ENCODE data around the gene TNF.

Gene TNF

GRCh38 chr6:31573239-31574105, 1.9 kb upstream of the TNF start:
- no peak for DNase-seq

DNA sequence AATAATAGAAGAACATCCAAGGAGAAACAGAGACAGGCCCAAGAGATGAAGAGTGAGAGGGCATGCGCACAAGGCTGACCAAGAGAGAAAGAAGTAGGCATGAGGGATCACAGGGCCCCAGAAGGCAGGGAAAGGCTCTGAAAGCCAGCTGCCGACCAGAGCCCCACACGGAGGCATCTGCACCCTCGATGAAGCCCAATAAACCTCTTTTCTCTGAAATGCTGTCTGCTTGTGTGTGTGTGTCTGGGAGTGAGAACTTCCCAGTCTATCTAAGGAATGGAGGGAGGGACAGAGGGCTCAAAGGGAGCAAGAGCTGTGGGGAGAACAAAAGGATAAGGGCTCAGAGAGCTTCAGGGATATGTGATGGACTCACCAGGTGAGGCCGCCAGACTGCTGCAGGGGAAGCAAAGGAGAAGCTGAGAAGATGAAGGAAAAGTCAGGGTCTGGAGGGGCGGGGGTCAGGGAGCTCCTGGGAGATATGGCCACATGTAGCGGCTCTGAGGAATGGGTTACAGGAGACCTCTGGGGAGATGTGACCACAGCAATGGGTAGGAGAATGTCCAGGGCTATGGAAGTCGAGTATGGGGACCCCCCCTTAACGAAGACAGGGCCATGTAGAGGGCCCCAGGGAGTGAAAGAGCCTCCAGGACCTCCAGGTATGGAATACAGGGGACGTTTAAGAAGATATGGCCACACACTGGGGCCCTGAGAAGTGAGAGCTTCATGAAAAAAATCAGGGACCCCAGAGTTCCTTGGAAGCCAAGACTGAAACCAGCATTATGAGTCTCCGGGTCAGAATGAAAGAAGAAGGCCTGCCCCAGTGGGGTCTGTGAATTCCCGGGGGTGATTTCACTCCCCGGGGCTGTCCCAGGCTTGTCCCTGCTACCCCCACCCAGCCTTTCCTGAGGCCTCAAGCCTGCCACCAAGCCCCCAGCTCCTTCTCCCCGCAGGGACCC, 981 bp upstream of the TNF start:
- DNase-seq = no peak

DNA sequence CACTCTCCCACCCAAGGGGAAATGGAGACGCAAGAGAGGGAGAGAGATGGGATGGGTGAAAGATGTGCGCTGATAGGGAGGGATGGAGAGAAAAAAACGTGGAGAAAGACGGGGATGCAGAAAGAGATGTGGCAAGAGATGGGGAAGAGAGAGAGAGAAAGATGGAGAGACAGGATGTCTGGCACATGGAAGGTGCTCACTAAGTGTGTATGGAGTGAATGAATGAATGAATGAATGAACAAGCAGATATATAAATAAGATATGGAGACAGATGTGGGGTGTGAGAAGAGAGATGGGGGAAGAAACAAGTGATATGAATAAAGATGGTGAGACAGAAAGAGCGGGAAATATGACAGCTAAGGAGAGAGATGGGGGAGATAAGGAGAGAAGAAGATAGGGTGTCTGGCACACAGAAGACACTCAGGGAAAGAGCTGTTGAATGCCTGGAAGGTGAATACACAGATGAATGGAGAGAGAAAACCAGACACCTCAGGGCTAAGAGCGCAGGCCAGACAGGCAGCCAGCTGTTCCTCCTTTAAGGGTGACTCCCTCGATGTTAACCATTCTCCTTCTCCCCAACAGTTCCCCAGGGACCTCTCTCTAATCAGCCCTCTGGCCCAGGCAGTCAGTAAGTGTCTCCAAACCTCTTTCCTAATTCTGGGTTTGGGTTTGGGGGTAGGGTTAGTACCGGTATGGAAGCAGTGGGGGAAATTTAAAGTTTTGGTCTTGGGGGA, 754 bp downstream of the TNF start:
- no peak for DNase-seq

GRCh38 chr6:31576897-31577578, 1.7 kb downstream of the TNF start:
- peak; percentile 58 for DNase-seq

DNA sequence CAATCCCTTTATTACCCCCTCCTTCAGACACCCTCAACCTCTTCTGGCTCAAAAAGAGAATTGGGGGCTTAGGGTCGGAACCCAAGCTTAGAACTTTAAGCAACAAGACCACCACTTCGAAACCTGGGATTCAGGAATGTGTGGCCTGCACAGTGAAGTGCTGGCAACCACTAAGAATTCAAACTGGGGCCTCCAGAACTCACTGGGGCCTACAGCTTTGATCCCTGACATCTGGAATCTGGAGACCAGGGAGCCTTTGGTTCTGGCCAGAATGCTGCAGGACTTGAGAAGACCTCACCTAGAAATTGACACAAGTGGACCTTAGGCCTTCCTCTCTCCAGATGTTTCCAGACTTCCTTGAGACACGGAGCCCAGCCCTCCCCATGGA, 2.2 kb downstream of the TNF start:
- no peak for DNase-seq

- DNase-seq = no peak
These were observed 3.1 kb downstream of the TNF start for GRCh38 chr6:31578184-31579118.

- no peak for DNase-seq
These were observed 3.7 kb downstream of the TNF start for GRCh38 chr6:31579119-31579505.

DNA sequence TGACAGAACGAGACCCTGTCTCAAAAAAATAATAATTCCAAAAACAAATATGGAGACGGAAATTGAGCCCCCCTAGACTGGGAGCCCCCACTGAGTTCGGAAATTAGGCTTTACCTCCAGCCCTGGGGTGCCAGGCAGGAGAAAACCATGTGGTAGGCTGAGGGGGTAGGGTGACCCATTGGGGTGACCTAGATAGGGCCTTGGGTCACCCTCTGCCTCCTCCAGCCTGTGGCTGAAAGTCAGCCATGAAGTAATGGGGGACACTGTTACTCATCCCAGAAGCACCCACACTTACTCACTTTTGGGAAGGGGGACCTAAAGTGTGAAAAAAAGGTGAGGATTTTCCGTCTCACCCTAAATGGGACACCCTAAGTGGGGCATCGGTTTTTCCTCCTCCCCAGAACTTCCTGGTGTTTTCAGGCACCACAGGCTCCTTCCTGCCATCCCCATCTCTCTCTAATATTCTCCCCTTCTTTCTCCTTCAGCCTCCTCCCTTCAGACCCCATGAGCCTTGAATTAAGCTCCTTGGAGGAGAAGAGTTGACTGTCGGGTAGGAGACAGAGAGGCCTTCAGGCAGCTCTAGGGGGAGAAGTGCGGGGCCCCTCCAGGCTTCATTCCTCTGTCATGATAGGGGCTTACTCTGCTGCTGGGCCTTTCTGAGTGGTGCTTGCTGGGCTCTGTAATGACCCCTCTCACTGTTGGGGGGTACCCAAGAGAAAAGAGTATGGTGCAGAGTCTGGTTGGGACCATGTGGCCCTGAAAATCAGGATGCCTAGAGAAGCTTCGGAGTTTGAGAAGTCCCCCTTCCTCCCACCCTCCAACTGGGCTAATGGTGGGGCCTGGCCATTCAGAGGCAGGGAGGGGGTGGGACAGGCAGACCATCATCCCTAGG, 4.4 kb downstream of the TNF start:
- no peak for DNase-seq

GRCh38 chr6:31580438-31580740, 5.0 kb downstream of the TNF start:
- DNase-seq = no peak

GRCh38 chr6:31580807-31581433, 5.6 kb downstream of the TNF start:
- DNase-seq = peak; percentile 88

DNA sequence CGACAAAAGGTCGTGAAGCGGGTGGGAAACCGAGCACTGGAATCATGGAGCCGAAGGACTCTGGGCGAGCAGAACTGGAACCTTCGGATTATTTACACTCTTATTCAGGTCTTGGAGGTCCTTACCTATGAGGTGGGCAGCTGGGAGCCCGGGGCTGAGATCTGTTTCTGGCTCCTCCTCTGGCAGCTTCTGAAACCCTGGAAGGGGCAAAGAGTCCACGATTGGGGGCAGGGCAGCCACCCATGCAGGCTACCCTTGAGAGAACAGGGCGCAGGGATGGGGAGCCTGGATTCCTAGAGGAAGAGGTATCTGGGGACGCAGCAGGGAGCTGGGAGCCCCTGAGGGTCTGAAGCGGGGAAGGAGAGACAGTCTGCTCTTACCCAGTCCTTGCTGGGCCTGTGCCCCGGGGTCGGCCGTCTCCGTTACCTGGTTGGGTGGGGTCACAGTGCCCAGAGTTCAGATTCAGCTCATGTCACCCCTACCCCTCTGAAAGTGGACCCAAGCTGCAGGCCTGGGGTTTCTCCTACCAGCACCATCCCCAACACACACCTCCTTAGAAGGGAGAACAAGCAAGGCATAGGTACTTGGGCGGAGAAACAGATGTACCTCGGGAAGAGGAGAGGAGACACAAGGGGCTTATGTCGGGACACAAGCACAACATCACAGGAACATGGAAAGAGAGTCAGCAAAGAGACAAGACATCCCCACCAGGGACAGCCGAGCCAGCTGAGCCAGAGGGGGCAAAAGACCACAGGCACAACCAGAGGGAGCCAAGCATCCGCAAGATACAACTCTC, 6.3 kb downstream of the TNF start:
- no peak for DNase-seq

GRCh38 chr6:31582230-31582643, 6.9 kb downstream of the TNF start, which contains the start of gene LTB:
LTB (minus strand) TSS chr6:31582424; CDS start chr6:31582417, 7 bp downstream.
- peak; percentile 89 for DNase-seq

GRCh38 chr6:31585491-31585890, 10.1 kb downstream of the TNF start:
- DNase-seq = peak; percentile 65

DNA sequence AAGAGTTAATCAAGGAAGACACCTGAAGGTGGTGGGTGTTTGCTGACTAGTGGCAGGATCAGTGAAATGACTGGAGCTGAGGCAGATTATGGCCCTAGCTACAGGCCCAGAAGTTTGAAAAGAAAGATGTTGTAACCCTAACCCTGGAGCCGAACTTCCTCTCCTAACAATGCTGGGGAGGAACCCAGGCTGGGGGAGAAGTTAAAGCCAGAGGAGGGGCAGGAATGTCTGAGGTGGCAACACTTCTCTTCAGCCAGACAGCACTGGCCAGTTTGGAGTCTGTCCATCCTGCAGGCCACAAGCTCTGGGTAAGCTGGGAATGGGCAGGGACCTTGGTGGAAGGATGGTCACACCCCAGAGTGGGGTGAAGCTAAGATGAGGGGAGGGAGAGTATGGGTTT, 10.6 kb downstream of the TNF start, which contains the start of gene LST1:
Gene LST1 (plus strand): TSS at position 270 of the 400 bp plus-strand sequence. CDS start 1,023 bp downstream, outside the sequence.
- peak; percentile 47 for DNase-seq

DNA sequence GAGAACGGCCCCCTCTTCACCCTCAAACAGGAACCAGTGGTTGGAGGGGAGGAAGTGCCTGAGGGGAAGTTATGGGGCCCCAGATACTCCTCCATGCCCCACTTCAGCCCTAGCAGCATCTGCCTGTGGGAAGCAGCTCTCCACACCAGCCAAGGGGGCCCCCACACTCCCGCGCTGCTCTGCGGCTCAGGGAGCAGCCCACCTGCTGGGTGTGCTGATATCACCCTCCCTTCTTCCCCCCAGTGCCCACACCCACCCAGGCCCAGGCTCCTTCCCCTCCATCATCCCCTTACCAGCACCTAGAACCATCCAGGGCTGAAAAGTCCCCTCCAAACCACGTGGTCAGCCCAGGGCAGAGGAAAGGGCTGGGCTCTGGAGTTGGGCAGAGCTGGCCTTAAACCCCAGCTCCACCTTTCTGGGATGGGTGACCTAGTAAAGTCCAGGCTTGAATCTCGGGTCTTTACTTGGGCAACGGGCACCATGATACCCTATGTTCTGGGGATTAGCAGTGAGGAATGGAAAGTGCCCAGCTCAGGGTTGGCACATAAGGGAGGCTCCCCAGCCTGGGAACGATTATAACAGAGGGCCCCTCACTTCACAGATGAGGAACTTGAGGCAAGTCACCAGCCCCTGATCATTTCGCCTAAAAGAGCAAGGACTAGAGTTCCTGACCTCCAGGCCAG, 11.4 kb downstream of the TNF start:
- peak; percentile 62 for DNase-seq

DNA sequence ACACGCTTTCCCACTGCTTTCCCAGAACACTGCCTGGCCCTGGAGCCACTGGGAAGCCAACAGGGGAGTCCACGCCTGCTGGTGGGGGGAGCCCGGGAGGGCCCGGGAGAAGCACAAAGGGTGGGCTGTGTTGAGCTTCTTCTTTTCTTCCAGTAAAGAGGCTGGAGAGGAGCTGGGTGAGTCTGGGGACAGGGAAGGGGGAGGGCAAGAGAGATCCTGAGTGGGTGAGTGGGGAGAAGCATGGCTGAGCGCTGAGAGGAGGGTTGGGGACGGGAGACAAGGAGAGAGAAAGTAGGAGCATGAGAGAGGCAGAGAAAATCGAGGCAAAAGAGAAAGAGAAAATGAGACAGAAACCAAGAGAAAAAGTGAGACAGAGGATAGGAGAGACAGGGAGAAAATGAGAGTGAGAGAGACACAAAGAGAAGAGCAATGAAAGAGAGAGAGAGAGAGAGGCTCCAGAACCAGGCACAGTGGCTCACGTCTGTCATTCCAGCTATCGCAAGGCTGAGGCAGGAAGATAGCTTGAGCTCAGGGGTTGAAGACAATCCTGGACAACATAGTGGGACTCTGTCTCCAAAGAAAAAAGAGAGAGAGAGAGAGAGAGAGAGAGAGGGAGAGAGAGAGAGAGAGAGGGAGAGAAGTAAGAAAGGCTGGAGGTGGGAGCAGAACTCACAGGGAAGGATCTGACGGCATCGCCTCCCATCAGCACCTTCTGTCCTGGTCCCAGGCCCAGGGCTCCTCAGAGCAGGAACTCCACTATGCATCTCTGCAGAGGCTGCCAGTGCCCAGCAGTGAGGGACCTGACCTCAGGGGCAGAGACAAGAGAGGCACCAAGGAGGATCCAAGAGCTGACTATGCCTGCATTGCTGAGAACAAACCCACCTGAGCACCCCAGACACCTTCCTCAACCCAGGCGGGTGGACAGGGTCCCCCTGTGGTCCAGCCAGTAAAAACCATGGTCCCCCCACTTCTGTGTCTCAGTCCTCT, 12.7 kb downstream of the TNF start:
- DNase-seq = no peak

All from CD4-positive, alpha-beta T cell treated with Interleukin-15 for 1 hour (primary cell).